Ovary (tissue), 3 donors: ENCODE measurements around the gene GNL3.

Experiments
- CTCF ChIP-seq, 3 donors: fragments of 450-650 bp in 2 of 3; fragments of 200-600 bp in 1 of 3; IDR thresholded peaks; one replicate each; pipeline versions ENCODE4 v1.5.1 to v1.8.0; 2016 to 2022; ENCODE audit warnings: antibody characterized with exemption in 3 of 3, mild to moderate bottlenecking in 1 of 3
- EP300 ChIP-seq: sonication (generic); formaldehyde crosslinking; IDR thresholded peaks from one replicate; pipeline ENCODE4 v1.6.1; 2017; ENCODE audit warnings: antibody characterized with exemption
- POLR2A ChIP-seq: fragments of 450-650 bp; IDR thresholded peaks from one replicate; pipeline ENCODE4 v1.6.1; 2017; ENCODE audit warnings: antibody characterized with exemption, mild to moderate bottlenecking, moderate library complexity
- donor health status: DM: no; HTN: no; CAD: no.

GRCh38 chr3:52651592-52651991 lies 34.2 kb upstream of the GNL3 start:
- TF ChIP-seq CTCF (IDR thresholded peaks at IDR 0.05) = no peak
- no peak for TF ChIP-seq POLR2A
- no peak for TF ChIP-seq EP300
